ENCODE measurements around the gene PTGER4. TPM values are rescaled to one million over a fixed set of nuclear protein-coding genes. Genes with fewer than 3 reads are reported as not detected.

Gene PTGER4
- total RNA-seq: 10 to 100 TPM; 13.3 to 44.6 (median 27.9) TPM

DNA sequence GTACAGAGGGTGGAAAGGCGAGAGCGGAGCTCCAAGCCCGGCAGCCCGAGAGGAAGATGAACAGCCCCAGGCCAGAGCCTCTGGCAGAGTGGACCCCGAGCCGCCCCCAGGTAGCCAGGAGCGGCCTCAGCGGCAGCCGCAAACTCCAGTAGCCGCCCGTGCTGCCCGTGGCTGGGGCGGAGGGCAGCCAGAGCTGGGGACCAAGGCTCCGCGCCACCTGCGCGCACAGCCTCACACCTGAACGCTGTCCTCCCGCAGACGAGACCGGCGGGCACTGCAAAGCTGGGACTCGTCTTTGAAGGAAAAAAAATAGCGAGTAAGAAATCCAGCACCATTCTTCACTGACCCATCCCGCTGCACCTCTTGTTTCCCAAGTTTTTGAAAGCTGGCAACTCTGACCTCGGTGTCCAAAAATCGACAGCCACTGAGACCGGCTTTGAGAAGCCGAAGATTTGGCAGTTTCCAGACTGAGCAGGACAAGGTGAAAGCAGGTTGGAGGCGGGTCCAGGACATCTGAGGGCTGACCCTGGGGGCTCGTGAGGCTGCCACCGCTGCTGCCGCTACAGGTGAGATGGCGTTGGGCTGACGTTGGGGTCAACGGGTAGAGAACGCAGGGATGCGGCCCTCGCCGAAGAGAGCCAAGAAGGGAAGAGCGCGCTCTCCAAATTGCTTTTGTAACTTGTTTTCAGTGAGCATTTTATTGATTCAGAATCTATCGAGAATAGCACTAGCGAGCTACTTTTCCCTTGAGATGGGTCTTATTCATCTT lies at the start of gene PTGER4:
Gene PTGER4 (plus strand): TSS at position 3 of the 769 bp plus-strand sequence. CDS start 1,079 bp downstream, outside the sequence.
- no peaks in the 10 kb centered on the region for H3K36me3 ChIP-seq
- peaks cover 0 to 33% (median 0%) of the 10 kb centered on the region in 4 donors for H3K27me3 ChIP-seq
- H3K9me3 ChIP-seq: no peaks in the 10 kb centered on the region
- intact Hi-C loops (cut with DNase I): loop anchor here (5.0 kb wide), 2 partner anchors 128 to 1098 kb away; no protein-coding TSS in a partner anchor
- WGBS: 6% methylated on average over 19 of the region's 44 CpGs
- TF ChIP-seq POLR2A (IDR thresholded peaks at IDR 0.05; ENCODE audit: low read depth) (peak; percentile 52), POLR2AphosphoS5 (IDR thresholded peaks at IDR 0.05) (peak in 1 of 2 donors; percentile 93)
- TF ChIP-seq, protein P1, sequence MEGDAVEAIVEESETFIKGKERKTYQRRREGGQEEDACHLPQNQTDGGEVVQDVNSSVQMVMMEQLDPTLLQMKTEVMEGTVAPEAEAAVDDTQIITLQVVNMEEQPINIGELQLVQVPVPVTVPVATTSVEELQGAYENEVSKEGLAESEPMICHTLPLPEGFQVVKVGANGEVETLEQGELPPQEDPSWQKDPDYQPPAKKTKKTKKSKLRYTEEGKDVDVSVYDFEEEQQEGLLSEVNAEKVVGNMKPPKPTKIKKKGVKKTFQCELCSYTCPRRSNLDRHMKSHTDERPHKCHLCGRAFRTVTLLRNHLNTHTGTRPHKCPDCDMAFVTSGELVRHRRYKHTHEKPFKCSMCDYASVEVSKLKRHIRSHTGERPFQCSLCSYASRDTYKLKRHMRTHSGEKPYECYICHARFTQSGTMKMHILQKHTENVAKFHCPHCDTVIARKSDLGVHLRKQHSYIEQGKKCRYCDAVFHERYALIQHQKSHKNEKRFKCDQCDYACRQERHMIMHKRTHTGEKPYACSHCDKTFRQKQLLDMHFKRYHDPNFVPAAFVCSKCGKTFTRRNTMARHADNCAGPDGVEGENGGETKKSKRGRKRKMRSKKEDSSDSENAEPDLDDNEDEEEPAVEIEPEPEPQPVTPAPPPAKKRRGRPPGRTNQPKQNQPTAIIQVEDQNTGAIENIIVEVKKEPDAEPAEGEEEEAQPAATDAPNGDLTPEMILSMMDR (IDR thresholded peaks at IDR 0.05): no peak
- peaks cover 7 to 79% (median 61%) of the 10 kb centered on the region in 4 donors for H3K4me1 ChIP-seq
- H3K4me3 ChIP-seq: peak within 1 kb of the TSS; percentile 58 to 82 (median 64)
- DNase-seq (ENCODE audit: extremely low spot score): no peak
- H3K27ac ChIP-seq (replicated peaks in 1 of 4): peak within 1 kb of the TSS; percentile 82 to 86 (median 86)

DNA sequence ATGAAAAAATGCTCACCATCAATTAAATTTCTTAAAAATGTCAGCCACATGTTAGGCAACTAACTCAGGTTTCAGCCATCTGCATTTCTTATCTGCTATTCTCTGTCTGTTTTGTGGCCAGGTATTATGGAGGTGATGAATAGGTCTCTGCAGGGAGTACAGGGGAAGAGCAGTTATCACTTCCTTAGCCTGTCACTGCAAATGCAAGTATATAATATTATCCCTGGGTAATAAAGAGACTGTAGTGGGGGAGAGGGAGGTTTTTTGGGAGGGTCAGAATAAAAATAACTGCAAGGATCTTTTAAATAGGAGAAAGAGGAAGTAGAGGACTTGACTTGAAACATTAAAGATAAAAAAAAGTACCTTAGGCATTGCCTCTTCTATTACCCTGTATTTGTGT lies 49.6 kb upstream of the PTGER4 start:
- no peak for DNase-seq (ENCODE audit: extremely low spot score)
- no peak overlapping the region for H3K4me3 ChIP-seq
- H3K9me3 ChIP-seq: no peaks in the 10 kb centered on the region
- no peaks in the 10 kb centered on the region for H3K27me3 ChIP-seq
- no peaks in the 10 kb centered on the region for H3K36me3 ChIP-seq
- intact Hi-C loops (cut with DNase I): no loop called here
- TF ChIP-seq POLR2AphosphoS5 (IDR thresholded peaks at IDR 0.05): no peak
- no peak for TF ChIP-seq POLR2A (IDR thresholded peaks at IDR 0.05; ENCODE audit: low read depth)
- TF ChIP-seq EP300 (IDR thresholded peaks at IDR 0.05): no peak
- TF ChIP-seq, protein P1 (IDR thresholded peaks at IDR 0.05): no peak
- H3K27ac ChIP-seq (replicated peaks in 1 of 4): no peak overlapping the region
- H3K4me1 ChIP-seq: no peaks in the 10 kb centered on the region

DNA sequence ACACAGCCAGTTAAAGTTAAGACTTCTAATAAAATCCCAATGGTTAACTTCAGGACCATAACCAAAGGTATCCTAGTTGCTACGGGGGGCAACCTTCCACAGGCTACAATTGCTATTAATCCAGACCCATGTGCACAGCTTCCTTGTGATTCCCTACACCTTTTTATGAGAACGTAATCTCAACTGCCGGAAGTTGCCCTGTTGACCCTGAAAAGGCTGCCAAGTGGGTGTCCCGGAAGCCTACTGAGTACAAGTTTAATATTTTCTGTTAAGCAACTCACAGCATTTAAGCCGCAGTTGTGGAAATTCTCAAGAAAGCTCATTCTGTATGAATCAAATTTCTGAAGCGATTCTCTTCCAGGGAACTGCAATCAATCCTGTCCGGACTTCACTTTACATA lies 48.5 kb upstream of the PTGER4 start:
- Histone ChIP-seq H3K27ac (replicated peaks in 1 of 4) (no peak overlapping the region), H3K4me1 (no peaks in the 10 kb centered on the region), H3K36me3 (no peaks in the 10 kb centered on the region), H3K27me3 (no peaks in the 10 kb centered on the region), H3K4me3 (no peak overlapping the region), H3K9me3 (peaks cover 0 to 4% (median 2%) of the 10 kb centered on the region in 4 donors)
- no peak for DNase-seq (ENCODE audit: extremely low spot score)
- WGBS: 79% methylated on average over 7 of the region's 7 CpGs
- TF ChIP-seq, protein P1 (IDR thresholded peaks at IDR 0.05): no peak
- TF ChIP-seq POLR2AphosphoS5 (IDR thresholded peaks at IDR 0.05) (no peak), EP300 (IDR thresholded peaks at IDR 0.05) (no peak), POLR2A (IDR thresholded peaks at IDR 0.05; ENCODE audit: low read depth) (no peak)
- intact Hi-C loops (cut with DNase I): no loop called here

DNA sequence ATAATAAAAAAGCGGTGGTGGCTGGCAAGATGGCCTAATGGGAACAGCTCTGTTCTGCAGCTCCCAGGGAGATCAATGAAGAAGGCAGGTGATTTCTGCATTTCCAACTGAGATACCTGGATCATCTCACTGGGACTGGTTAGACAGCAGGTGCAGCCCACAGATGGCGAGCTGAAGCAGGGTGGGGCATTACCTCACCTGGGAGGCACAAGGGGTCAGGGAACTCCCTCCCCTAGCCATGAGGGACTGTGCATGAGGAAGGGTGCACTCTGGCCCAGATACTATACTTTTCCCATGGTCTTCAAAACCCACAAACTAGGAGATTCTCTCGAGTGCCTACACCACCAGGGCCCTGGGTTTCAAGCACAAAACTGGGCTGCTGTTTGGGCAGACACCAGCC lies 45.6 kb upstream of the PTGER4 start:
- Histone ChIP-seq H3K27ac (replicated peaks in 1 of 4) (no peak overlapping the region), H3K4me3 (no peak overlapping the region), H3K4me1 (no peaks in the 10 kb centered on the region), H3K27me3 (no peaks in the 10 kb centered on the region), H3K36me3 (no peaks in the 10 kb centered on the region), H3K9me3 (peaks cover 0 to 20% (median 12%) of the 10 kb centered on the region in 4 donors)
- 89% methylated on average over 3 of the region's 3 CpGs for WGBS
- intact Hi-C loops (cut with DNase I): no loop called here
- TF ChIP-seq, protein P1 (IDR thresholded peaks at IDR 0.05): no peak
- no peak for TF ChIP-seq POLR2AphosphoS5 (IDR thresholded peaks at IDR 0.05)
- TF ChIP-seq POLR2A (IDR thresholded peaks at IDR 0.05; ENCODE audit: low read depth): no peak
- no peak for TF ChIP-seq EP300 (IDR thresholded peaks at IDR 0.05)
- DNase-seq (ENCODE audit: extremely low spot score): no peak
